Measurements from ENCODE around the gene DDX50.
"Not testable (repeated sequence)": the region's sequence is repeated elsewhere in the genome, so short reads cannot be mapped to it uniquely, and the experiment has no call there.

DDX50 gene

DNA sequence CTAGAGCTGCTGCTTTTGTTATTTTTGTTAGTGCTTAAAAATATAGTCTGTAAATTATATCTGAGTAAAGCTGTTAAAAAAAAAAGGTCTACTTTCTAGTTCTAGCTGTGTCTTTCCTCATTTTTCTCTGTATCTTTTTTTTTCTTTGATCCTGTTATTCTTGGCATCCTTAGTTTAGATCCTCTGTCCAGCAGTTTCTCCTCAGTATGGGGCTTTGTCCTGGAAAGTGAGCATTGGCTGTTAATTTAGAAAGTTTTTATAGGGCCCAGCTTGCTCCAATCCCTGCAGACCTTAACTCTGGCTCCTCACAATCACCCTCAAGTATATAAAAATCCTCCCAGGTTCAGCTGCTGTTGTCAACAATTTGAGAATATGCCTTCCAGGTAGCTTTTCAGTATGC is 23.5 kb downstream of the DDX50 start:
- DNase-seq, result no peak

DNA sequence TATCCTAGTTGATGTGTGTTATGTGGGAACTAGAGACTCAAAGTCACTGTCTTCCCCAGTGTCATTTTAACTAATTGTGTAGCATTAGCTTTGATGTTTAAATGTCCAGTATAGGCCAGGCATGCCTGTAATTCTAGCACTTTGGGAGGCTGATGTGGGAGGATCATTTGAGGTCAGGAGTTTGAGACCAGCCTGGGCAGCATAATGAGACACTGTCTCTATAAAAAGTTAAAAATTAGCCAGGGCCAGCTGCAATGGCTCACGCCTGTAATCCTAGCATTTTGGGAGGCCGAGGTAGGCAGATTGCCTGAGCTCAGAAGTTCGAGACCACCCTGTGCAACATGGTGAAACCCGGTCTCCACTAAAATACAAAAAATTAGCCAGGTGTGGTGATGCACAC is 24.4 kb downstream of the DDX50 start:
- DNase-seq, result no peak

DNA sequence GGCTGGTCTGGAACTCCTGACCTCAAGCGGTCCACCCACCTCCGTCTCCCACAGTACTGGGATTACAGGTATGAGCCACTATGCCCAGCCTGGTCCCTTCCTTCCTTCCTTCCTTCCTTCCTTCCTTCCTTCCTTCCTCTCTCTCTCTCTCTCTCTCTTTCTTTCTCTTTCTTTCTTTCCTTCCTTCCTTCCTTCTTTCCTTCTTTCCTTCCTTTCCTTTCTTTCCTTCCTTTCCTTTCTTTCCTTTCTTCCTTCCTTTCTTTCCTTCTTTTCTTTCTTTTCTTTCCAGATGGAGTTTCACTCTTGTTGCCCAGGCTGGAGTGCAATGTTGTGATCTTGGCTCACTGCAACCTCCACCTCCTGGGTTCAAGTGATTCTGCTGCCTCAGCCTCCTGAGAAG is 28.0 kb downstream of the DDX50 start:
- not testable (repeated sequence) for DNase-seq

DNA sequence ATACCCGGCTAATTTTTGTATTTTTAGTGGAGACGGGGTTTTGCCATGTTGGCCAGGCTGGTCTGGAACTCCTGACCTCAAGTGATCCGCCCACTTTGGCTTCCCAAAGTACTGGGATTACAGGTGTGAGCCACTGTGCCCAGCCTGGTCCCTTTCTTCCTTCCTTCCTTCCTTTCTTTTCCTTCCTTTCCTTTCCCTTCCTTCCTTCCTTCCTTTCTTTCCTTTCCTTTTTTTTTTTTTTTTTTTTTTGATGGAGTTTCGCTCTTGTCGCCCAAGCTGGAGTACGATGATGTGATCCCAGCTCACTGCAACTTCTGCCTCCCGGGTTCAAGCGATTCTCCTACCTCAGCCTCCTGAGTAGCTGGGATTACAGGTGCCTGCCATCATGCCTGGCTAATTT is 28.8 kb downstream of the DDX50 start:
- not testable (repeated sequence) for DNase-seq

DNA sequence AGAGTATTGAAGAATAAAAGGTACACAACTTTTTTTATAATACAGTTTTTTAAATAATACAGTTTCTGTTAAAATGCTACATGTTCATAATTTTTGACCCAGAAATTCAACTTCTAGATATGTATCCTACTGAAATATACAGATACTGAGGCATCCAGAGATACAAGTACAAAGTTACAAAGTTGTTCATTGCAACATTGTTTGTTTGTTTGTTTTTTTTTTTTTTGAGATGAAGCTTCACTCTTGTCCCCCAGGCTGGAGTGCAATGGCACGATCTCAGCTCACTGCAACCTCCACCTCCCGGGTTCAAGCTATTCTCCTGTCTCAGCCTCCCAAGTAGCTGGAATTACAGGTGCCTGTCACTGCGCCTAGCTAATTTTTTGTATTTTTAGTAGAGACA is 31.7 kb downstream of the DDX50 start:
- not testable (repeated sequence) for DNase-seq

DNA sequence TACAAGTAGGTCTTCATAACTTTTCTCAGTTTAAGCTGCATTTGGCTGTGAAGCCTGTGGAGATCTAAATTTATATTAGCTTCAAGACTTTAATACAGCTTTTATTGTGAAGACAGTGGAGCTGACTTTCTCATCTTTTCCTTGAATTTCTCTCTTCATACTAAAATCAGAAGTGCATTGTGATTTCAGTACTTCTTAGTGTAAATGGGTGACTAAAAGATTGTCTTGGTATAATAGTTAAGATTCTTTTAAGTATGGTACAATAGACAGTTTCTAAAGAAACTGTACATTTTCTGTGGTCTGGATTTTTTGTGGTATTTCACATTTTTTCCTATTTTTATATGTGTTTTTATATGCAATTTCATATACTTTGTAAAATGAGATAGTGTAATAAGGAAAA is 33.9 kb downstream of the DDX50 start:
- DNase-seq, result no peak

DNA sequence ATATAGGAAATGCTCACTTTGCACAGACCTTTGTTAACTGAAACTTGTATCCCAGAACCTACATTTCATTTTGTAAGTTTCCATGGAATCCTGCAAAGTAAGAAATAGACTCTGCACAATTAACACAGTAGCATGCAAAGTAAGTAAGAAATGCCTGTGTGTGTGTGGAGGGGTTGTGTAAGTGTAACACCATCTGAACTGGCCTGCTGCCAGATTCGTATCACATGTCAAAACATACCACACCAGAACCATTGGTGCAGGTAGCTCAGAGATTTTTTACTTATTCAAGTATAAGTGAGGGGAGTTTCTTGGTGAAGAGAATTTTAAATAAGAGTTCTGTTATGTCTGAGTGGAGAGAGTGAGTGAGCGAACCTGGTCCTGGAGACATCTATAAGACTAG is 37.0 kb downstream of the DDX50 start:
- DNase-seq, result no peak

DNA sequence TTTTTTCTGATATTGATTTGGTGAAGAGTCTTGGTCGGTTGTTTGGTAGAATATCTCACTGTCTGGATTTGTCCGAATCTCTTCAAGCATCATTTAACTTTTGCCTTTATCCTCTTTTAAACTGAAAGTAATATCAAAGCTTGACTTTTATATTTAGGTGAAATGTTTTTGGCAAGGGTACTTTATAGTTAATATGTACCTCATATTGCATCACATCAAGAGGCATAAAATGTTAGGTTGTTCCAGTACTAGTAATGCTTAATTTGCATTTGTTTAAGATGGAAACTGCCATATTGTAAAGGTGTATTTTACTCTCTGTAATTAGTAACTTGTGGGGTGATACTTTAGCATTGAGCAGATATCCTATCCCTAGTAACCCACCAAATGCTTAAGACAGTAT is 37.8 kb downstream of the DDX50 start:
- DNase-seq, result no peak

DNA sequence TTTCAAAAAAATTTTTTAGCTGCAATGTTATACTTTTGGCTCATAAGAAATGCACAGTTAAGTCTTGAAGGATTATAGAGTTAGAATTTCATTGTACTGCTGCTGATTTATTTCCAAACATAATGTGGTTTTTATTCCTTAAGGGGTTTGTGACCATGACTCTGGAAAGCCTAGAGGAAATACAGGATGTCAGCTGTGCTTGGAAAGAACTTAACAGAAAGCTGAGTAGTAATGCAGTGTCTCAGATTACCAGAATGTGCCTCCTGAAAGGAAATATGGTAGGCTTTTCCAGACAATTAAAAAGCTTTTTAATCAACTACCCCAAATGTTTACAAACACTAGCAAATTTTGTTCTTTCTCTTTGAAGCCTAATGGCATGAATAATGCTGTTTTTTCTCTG is 39.8 kb downstream of the DDX50 start:
- DNase-seq, result not testable (repeated sequence)

DNA sequence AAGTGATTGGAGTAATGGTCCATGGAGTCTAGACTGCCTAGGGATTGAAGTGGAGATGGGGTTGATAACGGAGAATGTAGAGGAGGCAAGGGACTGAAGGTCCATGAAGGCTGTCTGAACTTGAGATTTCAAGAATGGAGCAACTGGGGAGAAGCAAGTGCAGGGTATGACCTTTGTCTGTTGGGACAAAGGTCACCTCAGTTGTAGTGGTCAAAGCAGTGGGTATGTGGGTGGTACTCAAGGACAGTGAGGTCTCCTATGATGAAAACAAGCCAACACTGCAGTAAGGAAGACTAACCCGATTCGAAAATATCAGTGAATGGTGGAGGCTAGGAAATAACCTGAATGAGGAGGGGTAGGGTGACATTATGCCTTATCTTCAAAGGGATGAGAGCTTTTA is 49.5 kb downstream of the DDX50 start:
- no peak for DNase-seq

DNA sequence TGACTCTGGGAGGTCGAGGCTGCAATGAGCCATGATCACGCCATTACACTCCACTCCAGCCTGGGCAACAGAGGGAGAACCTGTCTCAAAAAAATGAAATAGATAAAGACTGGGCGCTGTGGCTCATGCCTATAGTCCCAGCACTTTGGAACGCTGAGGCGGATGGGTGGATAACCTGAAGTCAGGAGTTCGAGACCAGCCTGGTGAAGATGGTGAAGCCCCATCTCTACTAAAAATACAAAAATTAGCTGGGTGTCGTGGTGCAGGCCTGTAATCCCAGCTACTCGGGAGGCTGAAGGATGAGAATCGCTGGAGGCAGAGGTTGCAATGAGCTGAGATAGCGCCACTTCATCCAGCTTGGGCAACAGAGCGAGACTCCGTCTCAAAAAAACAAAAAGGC is 53.8 kb downstream of the DDX50 start:
- DNase-seq, result no peak

DNA sequence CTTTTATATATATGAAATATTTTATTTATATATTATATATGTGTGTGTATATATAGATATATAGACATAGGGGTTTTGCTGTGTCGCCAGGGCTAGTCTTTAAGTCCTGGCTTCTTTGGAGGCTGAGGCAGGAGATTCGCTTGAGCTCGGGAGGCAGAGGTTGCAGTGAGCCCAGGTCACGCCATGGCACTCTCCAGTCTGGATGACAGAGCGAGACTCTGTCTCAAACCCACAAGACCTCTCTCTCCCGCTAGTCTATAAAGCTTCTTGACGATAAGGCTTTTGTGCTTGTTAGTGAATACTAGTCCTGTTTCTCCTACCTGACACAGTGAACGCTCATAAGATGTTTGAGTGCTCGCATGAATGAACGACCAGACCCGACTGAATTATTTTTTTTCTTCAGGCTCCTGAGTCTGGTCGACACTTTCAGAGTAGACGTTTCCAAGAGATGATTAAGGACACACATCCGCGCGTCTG is 54.3 kb downstream of the DDX50 start:
- DNase-seq, result no peak

DNA sequence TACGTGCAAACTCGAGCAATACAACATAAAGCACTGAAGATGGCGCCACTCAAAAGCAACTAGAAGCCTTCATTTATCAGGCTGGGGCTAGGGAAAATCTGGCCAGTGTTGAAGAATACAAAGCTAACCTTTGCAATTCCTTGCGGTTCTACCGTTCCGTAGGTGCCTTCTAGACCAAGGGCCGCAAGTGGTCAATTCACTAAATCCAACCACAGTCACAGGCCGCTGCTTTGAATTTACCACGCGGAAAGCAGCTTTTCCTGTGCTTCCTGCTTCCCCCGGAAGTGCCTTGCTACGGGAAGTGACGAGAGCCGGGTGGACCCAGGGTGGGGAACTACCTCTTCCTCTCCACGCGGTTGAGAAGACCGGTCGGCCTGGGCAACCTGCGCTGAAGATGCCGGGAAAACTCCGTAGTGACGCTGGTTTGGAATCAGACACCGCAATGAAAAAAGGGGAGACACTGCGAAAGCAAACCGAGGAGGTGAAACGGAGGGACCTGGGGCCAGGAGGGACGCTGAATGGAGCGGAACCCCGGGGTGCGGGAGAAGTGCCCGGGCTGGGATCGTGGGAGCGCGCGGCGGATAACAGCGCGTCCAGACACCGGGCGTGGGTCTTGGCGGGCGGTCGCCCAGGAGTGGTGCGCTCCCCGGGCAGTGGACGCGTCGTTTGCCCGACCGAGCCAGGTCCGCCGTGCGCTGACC is 54.9 kb downstream of the DDX50 start, which contains the start of gene DDX21:
Gene DDX21 (plus strand): TSS at position 339 of the 701 bp plus-strand sequence. CDS start 56 bp downstream, at position 395.
- DNase-seq, result peak; percentile 89

DNA sequence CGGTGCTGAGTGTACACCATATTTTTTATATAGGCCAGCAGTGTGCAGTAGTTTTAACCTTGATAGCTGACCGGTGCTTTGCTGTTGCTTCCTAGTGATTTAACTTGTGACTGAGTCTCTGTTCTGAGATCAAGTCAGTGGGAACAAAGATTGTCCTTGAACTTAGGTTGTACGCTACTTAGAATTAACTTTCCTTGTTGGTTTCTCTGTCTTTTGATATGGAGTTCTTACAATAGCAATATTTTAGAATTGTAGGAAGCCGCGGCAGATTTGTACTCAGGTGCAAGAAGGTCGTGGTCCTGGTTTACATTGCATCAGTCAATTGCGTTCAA is 56.1 kb downstream of the DDX50 start:
- DNase-seq, result no peak

DNA sequence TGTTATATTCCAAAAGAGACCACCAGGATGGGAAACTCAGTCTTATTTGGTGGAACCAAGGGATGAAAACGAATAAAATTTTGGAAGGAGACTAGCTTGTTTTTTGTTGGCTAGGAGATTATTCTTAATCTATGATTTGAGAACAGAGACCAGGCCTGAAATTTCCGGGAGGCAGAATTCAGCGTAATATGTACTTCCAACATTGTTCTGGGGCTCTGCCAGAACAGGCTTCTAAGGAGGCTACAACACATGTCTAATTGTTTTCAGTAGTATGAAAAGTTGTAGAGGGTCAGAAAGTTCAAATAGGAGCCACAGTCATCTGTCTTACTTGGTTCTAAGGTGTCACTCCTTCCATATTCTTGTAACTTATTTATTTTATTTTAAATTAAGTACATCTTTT is 56.5 kb downstream of the DDX50 start:
- DNase-seq, result no peak

DNA sequence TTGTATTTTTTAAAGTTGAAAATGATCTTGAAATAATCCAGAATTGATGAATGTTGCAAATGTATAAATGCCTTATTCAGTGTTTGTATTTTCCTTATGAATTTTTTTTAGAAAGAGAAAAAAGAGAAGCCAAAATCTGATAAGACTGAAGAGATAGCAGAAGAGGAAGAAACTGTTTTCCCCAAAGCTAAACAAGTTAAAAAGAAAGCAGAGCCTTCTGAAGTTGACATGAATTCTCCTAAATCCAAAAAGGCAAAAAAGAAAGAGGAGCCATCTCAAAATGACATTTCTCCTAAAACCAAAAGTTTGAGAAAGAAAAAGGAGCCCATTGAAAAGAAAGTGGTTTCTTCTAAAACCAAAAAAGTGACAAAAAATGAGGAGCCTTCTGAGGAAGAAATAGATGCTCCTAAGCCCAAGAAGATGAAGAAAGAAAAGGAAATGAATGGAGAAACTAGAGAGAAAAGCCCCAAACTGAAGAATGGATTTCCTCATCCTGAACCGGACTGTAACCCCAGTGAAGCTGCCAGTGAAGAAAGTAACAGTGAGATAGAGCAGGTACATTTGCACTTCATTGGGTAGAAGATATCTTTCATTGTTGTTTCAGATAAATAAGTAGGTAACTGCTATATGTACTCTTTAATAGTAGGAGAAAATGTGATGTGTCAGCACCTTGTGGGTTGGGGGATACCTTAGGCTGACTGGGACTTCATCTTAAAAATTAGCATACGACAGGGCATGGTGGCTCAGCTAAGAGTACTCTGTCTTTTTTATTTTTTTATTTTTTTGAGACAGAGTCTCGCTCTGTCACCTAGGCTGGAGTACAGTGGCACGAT is 58.8 kb downstream of the DDX50 start:
- no peak for DNase-seq

DNA sequence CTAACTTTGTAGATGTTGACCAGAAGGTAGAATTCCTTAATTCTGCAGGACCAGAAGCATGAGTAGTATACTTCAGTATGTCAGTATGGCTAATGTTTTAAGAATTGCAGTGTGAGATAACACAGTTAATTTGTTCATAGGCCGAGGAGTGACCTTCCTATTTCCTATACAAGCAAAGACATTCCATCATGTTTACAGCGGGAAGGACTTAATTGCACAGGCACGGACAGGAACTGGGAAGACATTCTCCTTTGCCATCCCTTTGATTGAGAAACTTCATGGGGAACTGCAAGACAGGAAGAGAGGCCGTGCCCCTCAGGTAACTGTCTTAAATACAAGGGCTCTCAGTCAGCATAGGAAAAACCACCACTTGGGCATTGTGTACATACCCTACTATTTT is 62.0 kb downstream of the DDX50 start:
- DNase-seq, result no peak

DNA sequence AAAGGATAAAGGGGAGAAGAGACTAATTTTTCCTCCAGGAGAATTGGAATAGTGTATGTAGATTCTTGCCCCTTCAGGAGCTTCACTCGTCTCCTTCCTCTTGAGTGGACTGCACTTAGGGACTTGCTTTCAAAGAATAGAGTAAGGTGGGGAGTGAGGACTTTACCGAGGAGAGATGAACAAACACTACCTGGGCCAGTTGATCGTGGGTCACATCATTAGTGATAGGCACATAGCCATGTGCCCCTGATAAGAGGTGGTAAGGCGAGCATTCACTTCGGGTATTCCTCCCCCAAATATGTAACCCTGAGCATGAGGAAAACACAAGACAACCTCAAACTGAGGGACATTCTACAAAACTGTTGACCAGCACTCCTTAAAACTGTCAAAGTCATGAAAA is 72.9 kb downstream of the DDX50 start:
- no peak for DNase-seq

DNA sequence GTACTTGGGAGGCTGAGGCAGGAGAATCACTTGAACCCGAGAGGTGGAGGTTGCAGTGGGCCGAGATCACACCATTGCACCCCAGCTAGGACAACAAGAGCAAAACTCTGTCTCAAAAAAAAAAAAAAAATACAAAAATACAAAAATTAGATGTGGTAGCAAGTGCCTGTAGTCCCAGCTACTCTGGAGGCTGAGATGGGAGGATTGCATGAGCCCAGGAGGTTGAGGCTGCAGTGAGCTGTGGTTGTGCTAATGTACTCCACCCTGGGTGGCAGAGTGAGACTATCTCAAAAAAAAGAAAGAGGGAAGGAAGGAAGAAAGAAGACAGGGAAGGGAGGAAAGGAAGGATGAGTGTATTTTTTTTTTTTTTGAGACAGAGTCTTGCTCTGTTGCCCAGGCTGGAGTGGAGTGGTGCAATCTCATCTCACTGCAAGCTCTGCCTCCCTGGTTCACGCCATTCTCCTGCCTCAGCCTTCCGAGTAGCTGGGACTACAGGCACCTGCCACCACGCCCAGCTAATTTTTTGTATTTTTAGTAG is 74.9 kb downstream of the DDX50 start:
- DNase-seq, result not testable (repeated sequence)

DNA sequence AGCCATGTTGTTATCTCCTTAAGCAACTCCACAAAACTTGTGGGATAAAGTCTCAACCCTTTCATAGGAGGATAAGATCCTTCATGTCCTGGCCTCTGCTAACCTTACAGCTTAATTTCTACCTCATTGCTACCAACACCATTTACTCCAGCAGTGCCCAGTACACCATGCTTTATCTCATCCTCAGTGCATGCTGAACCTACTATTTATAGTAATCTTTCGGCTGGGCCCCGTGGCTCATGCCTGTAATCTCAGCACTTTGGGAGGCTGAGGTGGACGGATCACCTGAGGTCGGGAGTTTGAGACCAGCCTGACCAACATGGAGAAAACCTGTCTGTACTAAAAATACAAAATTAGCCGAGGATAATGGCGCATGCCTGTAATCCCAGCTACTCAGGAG is 78.6 kb downstream of the DDX50 start:
- not testable (repeated sequence) for DNase-seq

DNA sequence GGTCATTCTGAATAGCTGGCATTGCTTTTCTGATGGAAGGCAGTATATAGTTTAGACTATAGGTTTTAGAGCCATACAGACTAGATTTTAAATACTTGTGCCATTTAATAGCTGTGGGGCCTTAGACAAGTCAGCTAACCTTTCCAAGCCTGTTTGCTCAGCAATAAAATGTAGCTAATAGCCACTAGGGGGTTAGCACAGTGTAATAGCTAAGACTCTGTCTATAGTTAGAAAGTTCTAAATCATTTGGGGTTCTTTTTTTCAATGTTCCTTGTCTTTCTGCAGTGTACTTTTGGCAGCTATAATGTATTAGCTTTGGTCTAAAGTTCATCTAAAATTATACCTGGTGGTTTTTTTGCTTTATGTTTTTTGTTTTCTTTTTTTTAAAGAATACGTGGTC is 80.0 kb downstream of the DDX50 start:
- DNase-seq, result no peak

DNA sequence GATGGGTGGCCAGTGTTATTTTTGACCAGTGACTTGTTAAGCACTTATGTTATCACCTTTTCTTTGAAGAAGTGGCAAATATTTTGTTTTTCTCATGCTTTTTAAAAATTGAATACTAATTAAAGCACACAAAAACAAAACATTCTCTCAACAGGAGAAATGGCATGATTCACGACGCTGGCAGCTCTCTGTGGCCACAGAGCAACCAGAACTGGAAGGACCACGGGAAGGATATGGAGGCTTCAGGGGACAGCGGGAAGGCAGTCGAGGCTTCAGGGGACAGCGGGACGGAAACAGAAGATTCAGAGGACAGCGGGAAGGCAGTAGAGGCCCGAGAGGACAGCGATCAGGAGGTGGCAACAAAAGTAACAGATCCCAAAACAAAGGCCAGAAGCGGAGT is 81.3 kb downstream of the DDX50 start:
- DNase-seq, result no peak

DNA sequence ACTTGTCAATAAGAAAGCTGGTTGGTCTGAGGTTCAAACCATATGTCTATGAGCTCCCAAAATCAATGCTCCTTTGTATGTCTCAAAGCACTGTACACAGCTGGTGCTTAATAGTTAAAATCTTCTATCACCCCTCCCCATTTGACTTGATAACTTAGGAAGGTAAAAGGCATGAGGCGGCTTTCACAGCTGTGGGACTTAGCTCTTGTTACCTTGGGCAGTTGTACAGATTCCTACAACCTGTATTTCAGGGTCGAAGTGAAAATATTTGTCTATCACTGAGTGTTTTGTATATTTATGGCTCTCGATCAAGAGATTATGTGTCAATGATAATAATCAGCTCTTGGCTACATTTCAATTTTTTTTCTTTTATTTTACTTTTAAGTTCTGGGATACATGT is 86.5 kb downstream of the DDX50 start:
- no peak for DNase-seq
